Measurements from ENCODE around the gene PTPN14.

DNA sequence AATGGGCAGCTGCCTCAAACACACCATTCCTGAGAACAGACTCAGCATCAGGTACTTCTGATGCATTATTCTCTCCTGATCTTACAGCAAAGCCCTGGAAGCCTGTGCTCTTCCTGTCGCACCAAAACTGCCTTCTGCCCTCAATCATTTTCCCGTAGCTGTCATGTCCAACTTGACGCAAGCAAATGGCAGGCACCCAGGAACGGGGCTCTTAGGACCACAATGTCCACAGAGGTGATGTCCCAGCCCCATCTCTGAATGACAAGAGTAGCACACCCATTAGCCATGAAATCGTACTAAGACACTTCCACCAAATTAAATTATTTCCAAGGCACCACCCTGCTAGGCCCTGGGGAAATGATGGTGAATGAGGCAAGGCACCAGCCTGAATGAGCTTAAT is 47.1 kb downstream of the PTPN14 start:
- TF ChIP-seq, protein P1, sequence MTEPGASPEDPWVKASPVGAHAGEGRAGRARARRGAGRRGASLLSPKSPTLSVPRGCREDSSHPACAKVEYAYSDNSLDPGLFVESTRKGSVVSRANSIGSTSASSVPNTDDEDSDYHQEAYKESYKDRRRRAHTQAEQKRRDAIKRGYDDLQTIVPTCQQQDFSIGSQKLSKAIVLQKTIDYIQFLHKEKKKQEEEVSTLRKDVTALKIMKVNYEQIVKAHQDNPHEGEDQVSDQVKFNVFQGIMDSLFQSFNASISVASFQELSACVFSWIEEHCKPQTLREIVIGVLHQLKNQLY (CRISPR knock-in tag; IDR thresholded peaks at IDR 0.05), result no peak
- no peak for TF ChIP-seq ATF2 (CRISPR knock-in tag; IDR thresholded peaks at IDR 0.05; ENCODE audit: borderline replicate concordance, low read depth)
- TF ChIP-seq CTCF (IDR thresholded peaks at IDR 0.05), result no peak
- TF ChIP-seq ZNF263 (CRISPR knock-in tag; IDR thresholded peaks at IDR 0.05; ENCODE audit: low read depth), result no peak
- no peak for TF ChIP-seq ETV6 (CRISPR knock-in tag; IDR thresholded peaks at IDR 0.05)
- TF ChIP-seq ELF4 (CRISPR knock-in tag; IDR thresholded peaks at IDR 0.05; ENCODE audit: low read depth), result no peak
- TF ChIP-seq, protein P2, sequence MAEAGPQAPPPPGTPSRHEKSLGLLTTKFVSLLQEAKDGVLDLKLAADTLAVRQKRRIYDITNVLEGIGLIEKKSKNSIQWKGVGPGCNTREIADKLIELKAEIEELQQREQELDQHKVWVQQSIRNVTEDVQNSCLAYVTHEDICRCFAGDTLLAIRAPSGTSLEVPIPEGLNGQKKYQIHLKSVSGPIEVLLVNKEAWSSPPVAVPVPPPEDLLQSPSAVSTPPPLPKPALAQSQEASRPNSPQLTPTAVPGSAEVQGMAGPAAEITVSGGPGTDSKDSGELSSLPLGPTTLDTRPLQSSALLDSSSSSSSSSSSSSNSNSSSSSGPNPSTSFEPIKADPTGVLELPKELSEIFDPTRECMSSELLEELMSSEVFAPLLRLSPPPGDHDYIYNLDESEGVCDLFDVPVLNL (CRISPR knock-in tag; IDR thresholded peaks at IDR 0.05; ENCODE audit: borderline replicate concordance, low read depth), result no peak
- TF ChIP-seq, protein P3, sequence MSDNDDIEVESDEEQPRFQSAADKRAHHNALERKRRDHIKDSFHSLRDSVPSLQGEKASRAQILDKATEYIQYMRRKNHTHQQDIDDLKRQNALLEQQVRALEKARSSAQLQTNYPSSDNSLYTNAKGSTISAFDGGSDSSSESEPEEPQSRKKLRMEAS (CRISPR knock-in tag; IDR thresholded peaks at IDR 0.05), result no peak
- no peak for TF ChIP-seq RELA (CRISPR knock-in tag; IDR thresholded peaks at IDR 0.05; ENCODE audit: borderline replicate concordance)
- TF ChIP-seq JUN (CRISPR knock-in tag; IDR thresholded peaks at IDR 0.05), result no peak
- TF ChIP-seq TEAD4 (CRISPR knock-in tag; IDR thresholded peaks at IDR 0.05), result no peak
- TF ChIP-seq SP1 (CRISPR knock-in tag; conservative IDR thresholded peaks at IDR 0.05), result no peak
- no peak for TF ChIP-seq OVOL2 (CRISPR knock-in tag; IDR thresholded peaks at IDR 0.05; ENCODE audit: borderline replicate concordance)
